SU-DHL-6 (cell line): Measurements from ENCODE around the gene F8.
"Not testable (repeated sequence)": the region's sequence is repeated elsewhere in the genome, so short reads cannot be mapped to it uniquely, and the experiment has no call there.

Experiments used
- CTCF ChIP-seq: fragments of 200-600 bp; sonication (generic); IDR thresholded peaks from one replicate; pipeline ENCODE4 v1.5.1; 2017; ENCODE audit warnings: antibody characterized with exemption, mild to moderate bottlenecking, low read length, moderate library complexity; ENCODE audit not compliant: insufficient read depth, poor library complexity, severe bottlenecking
- EZH2phosphoT487 ChIP-seq: fragments of 200-600 bp; sonication (generic), shearing (Covaris generic); conservative IDR thresholded peaks from 2 replicates; pipeline ENCODE4 v1.6.1; 2018; ENCODE audit warnings: mild to moderate bottlenecking, antibody characterized with exemption, low read length, moderate library complexity, mixed read lengths

- not testable (repeated sequence) for TF ChIP-seq CTCF, EZH2phosphoT487
Measured at GRCh38 chrX:154955799-154956198, 66.7 kb downstream of the F8 start.
